AG04450 (cell line): ENCODE results near the gene CYP26B1. TPM values are rescaled to one million over a fixed set of nuclear protein-coding genes. Genes with fewer than 3 reads are reported as not detected.

ENCODE experiments used
- CTCF ChIA-PET: fragments of 300-600, 350-600 bp; formaldehyde crosslinking; extraction: SDS; loops from one replicate; lab custom pipeline; 2022; ENCODE audit warnings: antibody characterized with exemption, inconsistent platforms; lab: Charles Lee
- POLR2A ChIA-PET: fragments of 350-600 bp; formaldehyde crosslinking; extraction: SDS; loops from one replicate; lab custom pipeline; 2021; ENCODE audit warnings: antibody characterized with exemption, inconsistent platforms; lab: Yijun Ruan, JAX
- DNase-seq: peaks from one replicate; pipeline ENCODE4 v3.0.0-alpha.2; 2011; ENCODE audit warnings: low read depth, low spot score
- H3K27ac ChIP-seq: one replicate; pipeline ENCODE4 v1.5.1; 2012; ENCODE audit warnings: low read depth, low read length, control low read depth
- H3K27me3 ChIP-seq: one replicate; pipeline ENCODE4 v1.6.0; 2012; ENCODE audit warnings: low read length; ENCODE audit not compliant: control insufficient read depth, insufficient read depth
- H3K4me3 ChIP-seq: 2 replicates; pipeline ENCODE4 v1.5.1; 2011; ENCODE audit warnings: mild to moderate bottlenecking, low read depth, low read length, control low read depth
- H3K9me3 ChIP-seq: 2 replicates; pipeline ENCODE4 v1.5.1; 2012; ENCODE audit warnings: low read length; ENCODE audit not compliant: control insufficient read depth, insufficient read depth
- polyA plus RNA-seq: library from polyadenylated mRNA; depleted of rRNA; stranded (reverse); fragments of >200 nt; gene quantifications from 2 replicates; pipeline ENCODE4 v1.2.3, GENCODE V29; 2011
- TF ChIP-seq, protein P1 (sequence below): IDR thresholded peaks from 2 replicates; pipeline ENCODE4 v1.5.1; 2011; ENCODE audit warnings: low read depth, low read length, control low read depth, inconsistent platforms

CYP26B1 gene
- polyA plus RNA-seq, 1 experiment = 0.01 TPM

DNA sequence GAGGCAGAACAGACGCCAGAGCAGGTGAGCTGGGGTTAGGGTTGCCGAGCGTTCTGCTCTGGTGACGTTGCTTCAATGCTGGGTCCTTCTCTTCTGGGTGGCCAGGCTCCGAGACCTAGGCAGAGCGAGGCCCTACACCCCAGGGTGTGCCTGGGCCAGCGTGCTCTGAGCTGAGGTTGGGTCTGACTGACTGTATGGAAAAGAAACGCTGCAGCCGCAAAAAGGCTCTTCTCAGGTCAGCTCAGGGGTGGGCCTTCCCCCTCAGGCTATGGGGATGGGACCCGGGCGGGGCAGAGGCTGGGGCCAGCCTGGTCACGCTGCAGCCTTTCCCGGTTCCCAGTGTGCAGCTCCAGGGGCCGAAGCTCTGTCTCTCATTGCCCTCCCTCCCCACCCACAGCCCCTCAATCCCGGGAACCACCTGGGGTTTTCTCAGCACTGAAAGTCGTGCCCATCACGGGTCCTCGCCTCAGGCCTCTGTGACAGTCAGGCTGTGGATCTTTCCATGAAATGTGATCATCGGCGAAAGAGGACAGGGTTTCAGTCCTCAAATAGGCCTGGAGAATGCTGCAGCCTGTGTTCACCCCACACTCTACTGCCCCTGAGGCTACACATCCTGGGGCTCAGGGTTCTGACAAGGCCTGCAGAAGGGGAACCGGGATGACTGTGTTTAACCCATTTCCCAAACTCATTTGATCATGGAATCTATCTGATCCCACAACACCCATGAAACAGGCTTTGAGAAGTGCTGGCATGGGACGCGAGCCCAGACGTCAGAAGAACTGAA lies 19.4 kb downstream of the CYP26B1 start:
- H3K9me3 ChIP-seq = no peaks in the 10 kb centered on the region; the same call in 1 of the 2 replicates
- ChIA-PET CTCF (no interaction called here), POLR2A (no interaction called here)
- H3K4me3 ChIP-seq = no peak overlapping the region
- peaks cover 44% of the 10 kb centered on the region for H3K27me3 ChIP-seq
- no peak overlapping the region for H3K27ac ChIP-seq
- no peak for DNase-seq
- TF ChIP-seq, protein P1, sequence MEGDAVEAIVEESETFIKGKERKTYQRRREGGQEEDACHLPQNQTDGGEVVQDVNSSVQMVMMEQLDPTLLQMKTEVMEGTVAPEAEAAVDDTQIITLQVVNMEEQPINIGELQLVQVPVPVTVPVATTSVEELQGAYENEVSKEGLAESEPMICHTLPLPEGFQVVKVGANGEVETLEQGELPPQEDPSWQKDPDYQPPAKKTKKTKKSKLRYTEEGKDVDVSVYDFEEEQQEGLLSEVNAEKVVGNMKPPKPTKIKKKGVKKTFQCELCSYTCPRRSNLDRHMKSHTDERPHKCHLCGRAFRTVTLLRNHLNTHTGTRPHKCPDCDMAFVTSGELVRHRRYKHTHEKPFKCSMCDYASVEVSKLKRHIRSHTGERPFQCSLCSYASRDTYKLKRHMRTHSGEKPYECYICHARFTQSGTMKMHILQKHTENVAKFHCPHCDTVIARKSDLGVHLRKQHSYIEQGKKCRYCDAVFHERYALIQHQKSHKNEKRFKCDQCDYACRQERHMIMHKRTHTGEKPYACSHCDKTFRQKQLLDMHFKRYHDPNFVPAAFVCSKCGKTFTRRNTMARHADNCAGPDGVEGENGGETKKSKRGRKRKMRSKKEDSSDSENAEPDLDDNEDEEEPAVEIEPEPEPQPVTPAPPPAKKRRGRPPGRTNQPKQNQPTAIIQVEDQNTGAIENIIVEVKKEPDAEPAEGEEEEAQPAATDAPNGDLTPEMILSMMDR = no peak

DNA sequence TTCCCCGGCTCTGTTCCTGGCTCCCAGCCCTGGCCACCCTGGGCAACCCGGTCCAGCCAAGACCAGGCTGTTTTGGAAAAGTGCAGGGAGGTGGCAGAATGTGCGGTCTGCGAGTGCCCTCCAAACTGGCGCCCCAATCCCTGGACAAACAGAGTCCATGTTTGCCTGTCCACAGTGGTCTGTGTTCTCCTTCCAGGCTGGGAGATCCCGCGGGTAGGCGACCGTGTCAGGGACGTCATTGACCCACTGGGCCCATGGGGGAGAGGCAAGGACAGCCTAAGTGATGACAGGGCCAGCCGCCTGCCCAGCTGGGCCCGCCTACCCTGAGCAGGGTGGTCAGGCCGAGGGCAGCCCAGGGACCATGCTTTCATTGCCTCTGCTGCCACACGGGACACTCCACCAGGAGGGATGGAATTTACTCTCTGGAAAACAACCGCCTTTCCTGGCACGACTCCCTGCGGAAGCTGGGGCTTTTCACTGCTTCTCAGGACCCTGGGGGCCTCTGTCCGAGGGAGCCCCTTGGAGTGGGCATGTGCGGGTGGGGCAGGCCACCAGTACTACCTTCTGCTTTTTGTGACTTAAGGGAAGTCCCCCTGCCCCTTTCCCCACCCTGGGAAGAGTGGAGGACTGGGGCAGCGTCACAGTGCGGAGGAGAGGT lies 20.1 kb downstream of the CYP26B1 start:
- H3K27ac ChIP-seq = no peak overlapping the region
- TF ChIP-seq, protein P1 = no peak
- H3K9me3 ChIP-seq = no peaks in the 10 kb centered on the region; the same call in 1 of the 2 replicates
- no peak overlapping the region for H3K4me3 ChIP-seq
- ChIA-PET CTCF (no interaction called here), POLR2A (no interaction called here)
- DNase-seq = no peak
- H3K27me3 ChIP-seq = peaks cover 45% of the 10 kb centered on the region

DNA sequence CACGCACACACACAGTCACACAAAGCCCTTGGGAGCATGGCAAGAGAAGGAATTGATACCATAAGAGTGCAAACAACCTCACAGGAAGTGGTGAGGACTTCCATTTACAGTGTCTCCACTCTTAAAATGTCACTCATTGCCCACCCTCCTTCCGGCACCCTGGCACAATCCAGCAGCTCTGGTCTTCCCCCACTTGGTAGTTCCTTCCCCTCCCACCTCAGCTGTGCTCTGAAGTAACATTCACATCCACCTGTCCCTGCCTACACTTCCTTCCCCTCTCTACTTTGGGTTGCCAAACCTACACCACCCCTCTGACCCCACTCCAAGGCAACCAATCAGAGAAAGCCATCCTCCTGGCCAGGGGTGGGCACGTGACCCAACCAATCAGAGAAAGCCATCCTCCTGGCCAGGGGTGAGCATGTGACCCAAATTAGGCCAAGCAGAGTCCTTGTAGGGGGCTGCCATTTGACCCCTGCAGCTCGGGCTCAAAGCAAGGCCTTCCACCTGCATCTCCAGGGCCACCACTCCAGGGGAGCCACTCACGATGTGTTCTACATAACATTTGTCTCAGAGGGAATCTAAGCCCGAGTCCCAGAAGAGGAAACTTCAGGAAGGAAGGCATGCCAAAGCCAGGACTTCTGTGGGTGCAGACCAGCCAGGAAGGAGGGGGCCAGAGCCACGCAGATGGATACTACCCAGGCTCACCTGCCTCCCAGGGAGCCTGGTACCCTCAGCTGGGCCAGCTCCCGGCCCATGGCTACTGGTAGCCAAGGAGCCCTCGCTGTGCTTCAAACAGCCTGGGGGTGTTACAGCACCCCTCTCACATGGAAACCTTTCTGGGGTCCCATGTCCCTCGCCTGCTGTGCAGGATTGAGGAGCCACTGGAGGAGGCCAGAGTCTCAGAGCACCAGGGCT lies 21.2 kb downstream of the CYP26B1 start:
- peaks cover 40% of the 10 kb centered on the region for H3K27me3 ChIP-seq
- ChIA-PET CTCF (interaction anchor here (0.7 kb wide), 1 partner anchor 24 kb away, joined by 3 read pairs; no protein-coding TSS in a partner anchor), POLR2A (no interaction called here)

DNA sequence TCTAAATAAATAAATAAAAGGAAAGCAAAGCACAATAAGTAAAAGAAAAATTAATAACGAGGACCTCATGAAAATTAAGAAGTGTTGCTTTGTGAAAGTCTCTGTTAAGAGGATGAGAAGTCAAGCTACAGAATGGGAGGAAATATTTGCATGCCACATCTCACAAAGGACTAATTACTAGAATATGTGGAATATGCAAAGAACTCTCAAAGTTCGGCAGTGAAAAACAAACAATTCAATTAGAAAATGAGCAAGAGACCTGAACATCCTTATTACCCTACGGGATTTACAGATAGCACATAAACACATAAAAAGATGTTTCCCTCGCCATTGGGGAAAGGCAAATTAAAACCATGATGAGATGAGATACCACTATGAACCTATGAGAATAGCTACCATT lies 23.3 kb downstream of the CYP26B1 start:
- Histone ChIP-seq H3K27ac (no peak overlapping the region), H3K27me3 (peaks cover 26% of the 10 kb centered on the region), H3K9me3 (no peaks in the 10 kb centered on the region), H3K4me3 (no peak overlapping the region)
- ChIA-PET POLR2A (no interaction called here), CTCF (no interaction called here)
- no peak for DNase-seq
- TF ChIP-seq, protein P1 = no peak

More for the DNA sequence above, 21.2 kb downstream of the CYP26B1 start:
- DNase-seq = no peak
- no peak overlapping the region for H3K4me3 ChIP-seq
- no peak overlapping the region for H3K27ac ChIP-seq
- H3K9me3 ChIP-seq = no peaks in the 10 kb centered on the region; the same call in 1 of the 2 replicates
- TF ChIP-seq, protein P1 = no peak
